Measurements from ENCODE around the gene INPP4A.
A peak's percentile ranks its signal among the peaks of the same experiment; 100 is the strongest.
"Not testable (repeated sequence)": the region's sequence is repeated elsewhere in the genome, so short reads cannot be mapped to it uniquely, and the experiment has no call there.

Gene INPP4A

GRCh38 chr2:98444436-98445176, at the start of gene INPP4A:
TSS of gene INPP4A (plus strand) at chr2:98444858. CDS start at chr2:98520049, 75,191 bp downstream.
- peak; percentile 86 for DNase-seq

DNA sequence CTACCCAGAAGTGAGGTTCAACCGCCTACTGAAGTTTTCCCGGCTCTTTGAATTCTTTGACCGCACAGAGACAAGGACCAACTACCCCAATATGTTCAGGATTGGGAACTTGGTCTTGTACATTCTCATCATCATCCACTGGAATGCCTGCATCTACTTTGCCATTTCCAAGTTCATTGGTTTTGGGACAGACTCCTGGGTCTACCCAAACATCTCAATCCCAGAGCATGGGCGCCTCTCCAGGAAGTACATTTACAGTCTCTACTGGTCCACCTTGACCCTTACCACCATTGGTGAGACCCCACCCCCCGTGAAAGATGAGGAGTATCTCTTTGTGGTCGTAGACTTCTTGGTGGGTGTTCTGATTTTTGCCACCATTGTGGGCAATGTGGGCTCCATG, 48.7 kb upstream of the INPP4A start:
- no peak for DNase-seq

GRCh38 chr2:98396745-98397355, 47.8 kb upstream of the INPP4A start:
- no peak for DNase-seq

DNA sequence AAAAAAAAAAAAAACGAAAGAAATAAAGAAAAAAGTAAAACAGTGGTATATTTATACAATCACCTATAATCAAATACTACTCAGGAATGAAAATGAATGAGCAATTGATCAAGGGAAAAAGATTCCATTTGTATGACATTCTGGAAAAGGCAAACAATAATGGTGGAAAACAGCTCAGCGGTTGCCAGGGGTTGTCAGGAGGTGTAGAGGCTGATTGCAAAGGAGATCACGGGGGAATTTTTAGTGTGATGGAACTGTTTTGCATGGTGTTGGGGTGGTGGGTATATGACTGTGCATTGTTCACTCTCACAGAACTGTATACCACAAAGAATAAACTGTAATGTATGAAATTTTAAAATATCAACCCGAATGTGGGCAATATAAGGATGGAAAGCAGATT, 45.5 kb upstream of the INPP4A start:
- DNase-seq = no peak

GRCh38 chr2:98403878-98404277, 40.8 kb upstream of the INPP4A start:
- DNase-seq = no peak

DNA sequence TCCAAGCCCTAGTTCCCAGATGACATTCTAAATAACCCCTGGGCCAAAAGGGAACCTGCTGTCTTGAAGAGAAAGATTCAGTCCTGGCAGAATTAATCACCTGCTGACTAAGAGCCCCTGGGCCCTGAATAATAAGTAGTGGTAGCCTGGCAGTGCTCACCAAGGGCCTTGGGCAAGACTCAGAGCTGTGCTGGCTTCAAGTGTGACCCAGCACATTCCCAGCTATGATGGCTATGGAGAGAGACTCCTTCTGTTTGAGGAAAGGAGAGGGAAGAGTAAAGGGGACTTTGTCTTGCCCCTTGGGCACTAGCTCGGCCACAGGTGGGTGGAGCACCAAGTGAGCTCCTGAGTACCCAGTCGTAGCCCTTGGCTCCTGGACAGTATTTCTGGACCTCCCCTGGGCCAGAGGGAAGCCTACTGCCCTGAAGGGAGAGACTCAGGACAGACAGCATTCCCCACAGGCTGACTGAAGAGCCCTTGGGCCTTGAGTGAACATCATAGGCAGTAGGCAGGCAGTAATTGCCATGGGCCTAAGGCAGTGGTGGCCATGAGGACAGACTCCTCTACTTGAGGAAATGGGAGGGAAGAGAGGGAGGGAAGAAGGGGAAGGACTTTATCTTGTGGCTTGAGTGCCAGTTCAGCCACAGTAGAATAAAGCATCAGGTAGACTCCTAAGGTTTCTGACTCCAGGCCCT, 40.0 kb upstream of the INPP4A start:
- no peak for DNase-seq

DNA sequence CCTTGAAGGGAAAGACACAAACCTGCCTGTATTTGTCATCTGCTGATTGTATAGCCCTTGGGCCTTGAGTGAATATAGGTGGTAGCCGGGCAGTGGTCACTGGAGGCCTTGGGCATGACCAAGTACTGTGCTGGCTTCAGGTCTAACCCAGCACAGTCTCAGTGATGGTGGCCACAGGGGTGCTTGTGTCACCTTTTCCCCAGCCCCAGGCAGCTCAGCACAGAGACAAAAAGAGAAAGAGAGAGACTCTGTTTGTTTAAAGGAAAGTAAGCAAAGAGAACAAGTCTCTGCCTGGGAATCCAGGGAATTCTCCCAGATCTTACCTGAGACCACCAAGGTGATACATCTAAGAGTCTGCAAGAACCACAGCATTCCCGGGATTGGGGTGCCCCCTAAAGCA, 39.4 kb upstream of the INPP4A start:
- no peak for DNase-seq

- no peak for DNase-seq
Observed at GRCh38 chr2:98408155-98408554, 36.5 kb upstream of the INPP4A start.

DNA sequence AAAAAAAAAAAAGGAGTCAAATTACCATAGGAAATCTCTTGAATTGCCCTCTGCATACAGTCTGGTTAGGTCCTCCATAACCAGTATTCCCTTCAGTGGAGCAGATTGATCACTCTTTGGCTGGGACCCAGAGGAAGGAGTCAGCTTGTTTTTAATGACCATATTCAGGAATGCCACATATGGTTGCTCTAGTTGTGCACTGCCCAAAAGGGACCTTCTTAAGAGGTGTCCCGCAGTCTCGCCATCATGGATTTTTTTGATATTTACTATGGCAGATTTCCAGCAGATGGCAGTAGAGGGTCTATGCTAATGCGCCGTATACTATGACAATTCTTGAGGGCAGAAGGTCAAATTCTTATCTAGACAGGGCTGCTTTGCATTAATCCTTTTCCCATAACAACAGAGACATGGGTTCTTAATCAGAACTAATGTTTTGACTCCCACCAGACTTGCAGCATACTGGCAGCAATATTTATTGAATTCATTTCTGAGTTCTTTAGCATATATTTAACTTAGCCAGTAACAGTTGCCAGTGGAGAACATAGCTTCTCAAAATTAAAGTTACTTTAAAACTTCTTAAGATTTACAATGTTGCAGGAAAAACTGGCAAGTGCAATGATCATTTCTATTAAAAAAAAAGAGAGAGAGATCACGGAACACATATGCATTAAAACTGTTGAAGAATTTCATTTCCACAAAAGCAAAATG, 31.8 kb upstream of the INPP4A start:
- peak; percentile 80 for DNase-seq

- not testable (repeated sequence) for DNase-seq
Observed at GRCh38 chr2:98414246-98414645, 30.4 kb upstream of the INPP4A start.

DNA sequence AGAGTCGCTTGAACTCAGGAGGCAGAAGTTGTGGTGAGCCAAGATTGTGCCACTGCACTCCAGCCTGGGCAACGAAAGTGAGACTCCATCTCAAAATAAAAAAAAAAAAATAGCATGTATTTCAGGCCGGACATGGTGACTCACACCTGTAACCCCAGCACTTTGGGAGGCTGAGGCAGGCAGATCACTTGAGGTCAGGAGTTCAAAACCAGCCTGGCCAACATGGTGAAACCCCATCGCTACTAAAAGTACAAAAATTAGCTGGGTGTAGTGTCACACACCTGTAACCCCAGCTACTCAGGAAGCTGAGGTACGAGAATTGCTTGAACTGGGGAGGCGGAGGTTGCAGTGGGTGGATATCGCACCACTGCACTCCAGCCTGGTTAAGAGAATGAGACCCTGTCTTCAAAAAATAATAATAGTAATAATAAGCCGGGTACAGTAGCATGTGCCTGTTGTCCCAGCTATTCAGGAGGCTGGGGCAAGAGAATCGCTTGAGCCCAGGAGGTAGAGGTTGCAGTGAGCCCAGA, 28.9 kb upstream of the INPP4A start:
- DNase-seq = not testable (repeated sequence)

GRCh38 chr2:98416383-98417159, 28.1 kb upstream of the INPP4A start:
- no peak for DNase-seq

GRCh38 chr2:98419544-98419943, 25.1 kb upstream of the INPP4A start:
- no peak for DNase-seq

- no peak for DNase-seq
Observed at GRCh38 chr2:98419977-98420725, 24.5 kb upstream of the INPP4A start.

- DNase-seq = no peak
Observed at GRCh38 chr2:98422449-98422848, 22.2 kb upstream of the INPP4A start.

DNA sequence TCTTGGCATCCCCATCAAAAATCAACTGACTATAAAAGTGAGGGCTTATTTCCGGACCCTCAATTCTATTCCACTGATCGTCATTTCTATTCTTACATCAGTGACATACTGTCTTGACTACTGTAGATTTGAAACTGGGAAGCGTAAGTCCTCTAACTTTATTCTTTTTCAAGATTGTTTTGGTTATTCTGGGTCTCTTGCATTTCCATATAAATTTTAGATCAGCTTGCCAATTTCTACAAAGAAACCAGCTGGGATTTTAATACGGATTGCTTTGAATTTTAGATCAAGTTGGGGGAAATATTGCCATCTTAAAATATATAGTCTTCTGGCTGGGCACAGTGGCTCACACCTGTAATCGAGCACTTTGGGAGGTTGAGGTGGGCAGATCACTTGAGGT, 17.9 kb upstream of the INPP4A start:
- DNase-seq = no peak

- DNase-seq = no peak
Observed at GRCh38 chr2:98432145-98432544, 12.5 kb upstream of the INPP4A start.

GRCh38 chr2:98433363-98433964, 11.2 kb upstream of the INPP4A start:
- no peak for DNase-seq

DNA sequence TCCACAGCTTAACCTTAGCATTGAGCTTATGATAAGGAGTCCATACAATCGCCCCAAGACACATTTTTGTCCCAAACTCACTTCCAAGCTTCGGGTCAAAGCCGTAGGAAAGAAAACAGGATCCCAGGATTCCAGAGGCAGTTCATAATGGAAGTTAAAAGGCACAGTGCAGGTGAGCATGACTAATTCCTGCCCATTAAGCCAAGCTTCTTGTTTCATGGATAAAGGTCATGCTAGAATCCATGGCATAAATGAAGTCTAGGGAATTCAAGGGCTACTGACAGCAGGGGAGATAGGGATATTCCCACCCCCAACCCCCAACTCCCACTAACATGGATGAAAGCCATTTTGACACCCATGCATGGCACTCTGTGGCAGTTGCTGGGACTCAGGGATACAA, 10.2 kb upstream of the INPP4A start:
- DNase-seq = no peak

- DNase-seq = not testable (repeated sequence)
Observed at GRCh38 chr2:98435670-98436069, 9.0 kb upstream of the INPP4A start.

DNA sequence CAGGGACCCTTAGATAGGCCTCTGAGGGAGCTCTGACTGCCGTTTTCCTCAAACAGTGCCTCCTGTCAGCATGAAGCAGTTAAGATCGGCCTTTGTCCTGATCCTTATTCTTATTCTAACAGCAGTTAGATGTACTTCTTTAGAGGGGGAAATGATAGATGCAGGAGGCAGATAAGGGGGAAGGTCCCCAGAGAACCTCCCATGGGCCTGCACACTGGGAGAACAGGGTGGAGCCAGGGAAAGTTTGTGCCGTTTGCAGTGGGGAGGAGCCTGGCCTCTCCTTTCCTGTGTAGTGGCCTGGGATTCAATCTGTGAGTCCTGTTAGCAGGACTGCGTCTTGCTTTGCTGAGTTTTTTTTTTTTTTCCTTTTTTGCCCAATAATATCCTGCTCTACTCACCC, 7.9 kb upstream of the INPP4A start:
- no peak for DNase-seq

All from activated CD4-positive, alpha-beta T cell treated with anti-CD3 and anti-CD28 coated beads, Interleukin-10, Interleukin-2, amounts not matched to agents 100 ng/mL and 50 ng/mL, durations not matched to agents 16 hours and 8 hours (primary cell).